ENCODE results near the gene TMEM117.

Gene TMEM117

DNA sequence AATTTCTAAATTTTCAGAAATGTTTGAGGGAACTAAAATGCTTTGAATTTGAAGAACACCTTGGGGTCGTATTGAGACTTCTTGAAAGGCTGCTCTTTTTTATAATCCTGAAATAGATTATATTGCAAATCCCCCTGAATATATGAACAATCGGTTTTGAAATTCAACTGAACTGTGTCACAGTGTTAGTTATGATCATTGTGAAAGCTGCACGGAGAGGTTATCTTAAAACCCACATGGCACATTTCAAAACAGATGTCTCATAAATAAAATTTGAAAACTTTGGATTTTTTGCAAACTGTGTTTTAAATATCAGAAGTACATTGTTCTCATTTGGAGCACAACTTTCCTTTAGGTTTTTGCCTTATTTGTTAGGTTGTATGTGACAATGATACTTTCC is 218.4 kb downstream of the TMEM117 start:
- Mint-ChIP-seq H3K27me3 (no peaks in the 10 kb centered on the region), H3K4me1 (no peaks in the 10 kb centered on the region), H3K27ac (no peak overlapping the region), H3K9me3 (no peaks in the 10 kb centered on the region), H3K36me3 (no peaks in the 10 kb centered on the region), H3K4me3 (no peak overlapping the region)
- no peak for DNase-seq
- no peak for ATAC-seq (replicated peaks)

DNA sequence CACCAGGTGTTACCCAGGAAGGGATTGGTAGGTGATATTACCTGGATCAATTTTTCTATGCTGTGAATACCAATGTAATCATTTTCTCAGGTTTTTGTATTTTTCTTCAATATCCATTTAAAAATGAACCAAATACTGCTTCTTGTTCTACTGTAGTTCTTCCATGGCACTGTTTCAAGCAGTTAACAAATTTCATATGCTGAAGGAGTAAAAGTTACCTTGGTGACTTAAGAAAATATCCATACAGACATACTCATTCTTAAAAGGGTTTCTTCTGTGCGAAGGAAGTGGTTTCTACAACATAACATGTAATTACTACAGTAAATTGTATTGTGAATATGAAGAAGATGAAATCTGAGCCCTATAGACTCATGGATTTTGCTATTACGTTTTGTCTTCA is 222.5 kb downstream of the TMEM117 start:
- Mint-ChIP-seq H3K9me3 (no peaks in the 10 kb centered on the region), H3K36me3 (no peaks in the 10 kb centered on the region), H3K4me3 (no peak overlapping the region), H3K4me1 (no peaks in the 10 kb centered on the region), H3K27ac (no peak overlapping the region), H3K27me3 (no peaks in the 10 kb centered on the region)
- DNase-seq: no peak
- no peak for ATAC-seq (replicated peaks)

DNA sequence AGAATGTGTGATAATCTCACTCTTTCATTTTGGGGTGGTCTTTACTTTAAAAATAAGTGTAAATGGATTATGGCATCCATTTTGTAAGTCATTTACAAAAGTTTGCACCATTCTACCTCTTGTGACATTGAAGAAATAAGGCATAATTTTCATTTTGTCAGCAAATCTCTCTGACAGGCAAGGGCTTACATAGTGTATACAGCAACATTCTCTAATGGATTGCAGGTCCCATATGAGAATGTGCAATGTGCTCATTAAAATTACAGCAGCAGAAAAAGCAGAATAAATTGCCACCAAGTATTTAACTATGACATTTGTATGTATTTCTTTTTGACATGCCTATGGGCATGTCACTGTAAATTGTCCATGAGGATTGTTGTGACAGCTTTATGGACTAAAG is 223.6 kb downstream of the TMEM117 start:
- no peaks in the 10 kb centered on the region for H3K36me3 Mint-ChIP-seq
- no peaks in the 10 kb centered on the region for H3K27me3 Mint-ChIP-seq
- ATAC-seq (replicated peaks) (no peak), DNase-seq (no peak)
- H3K27ac Mint-ChIP-seq: no peak overlapping the region
- H3K4me3 Mint-ChIP-seq: no peak overlapping the region
- H3K4me1 Mint-ChIP-seq: no peaks in the 10 kb centered on the region
- no peaks in the 10 kb centered on the region for H3K9me3 Mint-ChIP-seq

DNA sequence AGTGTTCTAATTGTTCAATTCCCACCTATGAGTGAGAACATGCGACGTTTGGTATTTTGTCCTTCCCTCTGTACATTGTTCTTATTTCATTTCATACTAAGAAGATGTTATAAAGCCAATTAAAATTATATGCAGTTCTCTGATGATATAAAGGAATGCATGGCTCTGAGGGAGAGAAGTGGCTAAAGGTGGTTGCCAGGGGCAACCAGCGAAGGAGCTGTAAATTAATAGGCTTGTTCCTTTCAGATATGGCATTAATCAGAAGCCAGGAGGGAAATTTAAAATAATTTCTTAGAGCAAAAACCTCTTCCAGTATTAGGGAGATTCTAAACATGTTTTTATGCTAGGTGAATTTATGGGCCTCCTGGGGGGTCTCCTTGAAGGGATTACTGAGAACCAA is 227.8 kb downstream of the TMEM117 start:
- ATAC-seq (replicated peaks) (no peak), DNase-seq (no peak)
- H3K4me1 Mint-ChIP-seq: no peaks in the 10 kb centered on the region
- no peaks in the 10 kb centered on the region for H3K36me3 Mint-ChIP-seq
- H3K27me3 Mint-ChIP-seq: no peaks in the 10 kb centered on the region
- no peak overlapping the region for H3K27ac Mint-ChIP-seq
- H3K9me3 Mint-ChIP-seq: no peaks in the 10 kb centered on the region
- H3K4me3 Mint-ChIP-seq: no peak overlapping the region

DNA sequence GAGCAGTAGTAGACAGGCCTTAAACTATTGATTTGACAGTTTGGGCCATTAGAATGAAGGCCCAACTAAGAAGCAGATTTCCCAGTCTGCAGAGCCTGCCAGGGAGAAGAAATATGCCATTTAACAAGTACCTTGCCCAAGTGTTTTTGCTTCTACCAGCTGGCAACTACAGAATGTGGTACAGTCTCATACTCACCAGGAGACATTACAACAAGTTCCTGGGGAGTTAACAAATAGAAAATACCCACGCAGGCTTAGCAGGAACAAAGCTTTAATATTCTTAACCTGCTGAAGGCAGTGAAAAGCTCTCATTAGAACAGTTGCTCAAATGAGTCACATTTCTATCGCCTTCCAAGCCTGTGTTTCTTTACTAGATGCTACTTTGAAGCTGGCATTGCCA is 241.0 kb downstream of the TMEM117 start:
- Mint-ChIP-seq H3K4me1 (no peaks in the 10 kb centered on the region), H3K27ac (no peak overlapping the region), H3K36me3 (peaks cover 0 to 2% of the 10 kb centered on the region in 2 donors), H3K9me3 (peaks cover 0 to 1% of the 10 kb centered on the region in 2 donors), H3K4me3 (no peak overlapping the region), H3K27me3 (no peaks in the 10 kb centered on the region)
- no peak for DNase-seq
- no peak for ATAC-seq (replicated peaks)

DNA sequence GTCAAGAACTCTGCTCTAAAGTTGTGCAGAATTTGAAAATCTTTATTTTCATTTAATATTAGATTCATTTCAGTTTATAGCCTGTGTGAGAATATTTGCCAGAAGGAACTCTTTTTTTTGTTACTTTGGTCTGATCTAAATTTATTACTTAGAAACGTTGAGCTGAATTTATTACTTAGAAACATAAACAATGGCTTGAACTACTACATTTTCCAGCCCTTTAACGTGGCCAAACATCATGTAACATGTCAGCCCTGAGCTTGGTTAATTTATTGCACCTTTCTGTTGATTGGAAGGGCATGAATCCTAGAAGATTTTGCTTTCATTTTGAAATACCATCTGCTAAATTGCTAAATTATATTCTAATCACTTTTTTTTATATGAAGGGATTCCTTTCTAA is 241.4 kb downstream of the TMEM117 start:
- Mint-ChIP-seq H3K36me3 (peaks cover 0 to 2% of the 10 kb centered on the region in 2 donors), H3K9me3 (peaks cover 0 to 1% of the 10 kb centered on the region in 2 donors), H3K4me3 (no peak overlapping the region), H3K27ac (no peak overlapping the region), H3K27me3 (no peaks in the 10 kb centered on the region), H3K4me1 (no peaks in the 10 kb centered on the region)
- no peak for DNase-seq
- no peak for ATAC-seq (replicated peaks)

DNA sequence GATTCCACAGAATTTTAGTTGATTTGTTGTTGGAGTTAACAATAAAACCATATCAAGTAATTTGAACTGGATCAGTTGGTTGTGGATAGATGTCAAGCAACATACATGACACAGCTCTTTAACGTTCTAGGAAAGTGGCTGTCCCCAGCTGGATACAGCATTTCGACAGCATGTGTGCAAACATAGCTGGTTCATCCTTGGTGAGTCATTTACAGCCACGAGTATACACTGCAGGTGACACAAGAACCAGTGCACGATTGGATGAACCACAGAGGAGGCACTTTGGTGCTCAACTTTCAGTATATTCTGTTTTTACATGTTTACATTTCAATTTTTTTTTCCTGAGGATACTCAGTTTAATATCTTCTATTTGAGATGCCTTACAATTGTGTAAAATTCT is 242.4 kb downstream of the TMEM117 start:
- no peak for DNase-seq
- peaks cover 0 to 2% of the 10 kb centered on the region in 2 donors for H3K36me3 Mint-ChIP-seq
- no peak overlapping the region for H3K27ac Mint-ChIP-seq
- peaks cover 0 to 1% of the 10 kb centered on the region in 2 donors for H3K9me3 Mint-ChIP-seq
- H3K4me3 Mint-ChIP-seq: no peak overlapping the region
- H3K4me1 Mint-ChIP-seq: no peaks in the 10 kb centered on the region
- ATAC-seq (replicated peaks): no peak
- H3K27me3 Mint-ChIP-seq: no peaks in the 10 kb centered on the region

DNA sequence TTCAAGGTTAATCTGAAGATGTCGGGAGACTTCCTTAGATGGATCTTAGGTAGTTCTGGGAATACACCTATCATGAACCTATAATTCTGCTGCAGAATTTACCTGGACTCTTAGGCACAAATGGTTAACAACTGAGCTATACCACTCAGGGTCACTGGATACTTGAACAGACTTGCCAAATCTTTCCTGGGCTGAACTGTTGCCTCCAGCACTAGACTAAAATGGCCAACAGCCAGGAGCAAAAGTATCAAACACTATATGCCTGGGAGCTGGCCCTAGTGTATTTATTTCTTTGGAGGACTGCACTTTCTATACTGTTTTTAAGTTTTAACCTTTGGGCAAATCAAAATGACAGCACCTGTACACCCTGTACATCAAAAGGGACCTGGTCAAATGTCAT is 252.8 kb downstream of the TMEM117 start:
- H3K4me3 Mint-ChIP-seq: no peak overlapping the region

DNA sequence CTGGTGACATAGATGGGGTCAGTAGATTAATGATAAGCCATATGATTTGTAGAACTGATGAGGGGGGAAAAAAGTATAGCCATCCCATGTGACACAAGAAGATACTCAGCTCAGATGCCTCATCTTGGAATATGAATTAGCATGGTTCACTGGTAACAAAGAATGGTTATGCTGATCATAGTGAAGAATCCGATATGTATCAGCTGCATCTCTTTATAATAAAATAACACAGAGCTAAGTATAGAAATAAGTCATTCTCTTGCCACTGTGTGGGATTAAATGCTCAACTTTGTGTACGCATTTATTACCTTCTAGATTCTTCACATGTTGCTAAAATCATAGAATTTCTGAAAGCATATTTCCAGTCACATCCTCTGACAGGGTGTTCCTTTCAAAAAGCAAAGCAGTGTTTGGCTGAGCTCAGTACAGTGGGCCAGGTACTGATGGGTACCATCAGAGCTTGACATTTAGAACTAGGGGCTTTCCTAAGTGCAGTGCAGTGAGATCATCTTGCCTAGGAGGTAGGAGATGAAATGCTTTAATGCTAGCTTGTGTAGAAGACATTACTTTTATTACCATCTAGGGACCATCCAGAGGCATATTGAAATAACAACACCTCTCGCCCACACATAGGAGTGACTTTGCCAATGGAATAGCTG is 256.2 kb downstream of the TMEM117 start:
- peaks cover 5% of the 10 kb centered on the region in 2 donors for H3K9me3 Mint-ChIP-seq
- DNase-seq (no peak), ATAC-seq (replicated peaks) (no peak)
- no peak overlapping the region for H3K27ac Mint-ChIP-seq
- H3K27me3 Mint-ChIP-seq: no peaks in the 10 kb centered on the region
- no peak overlapping the region for H3K4me3 Mint-ChIP-seq
- H3K4me1 Mint-ChIP-seq: no peaks in the 10 kb centered on the region
- H3K36me3 Mint-ChIP-seq: peaks cover 2 to 21% of the 10 kb centered on the region in 2 donors

More for the DNA sequence above, 252.8 kb downstream of the TMEM117 start:
- no peaks in the 10 kb centered on the region for H3K9me3 Mint-ChIP-seq
- no peaks in the 10 kb centered on the region for H3K27me3 Mint-ChIP-seq
- ATAC-seq (replicated peaks) (no peak), DNase-seq (no peak)
- H3K4me1 Mint-ChIP-seq: no peaks in the 10 kb centered on the region
- H3K36me3 Mint-ChIP-seq: peaks cover 3 to 20% of the 10 kb centered on the region in 2 donors
- no peak overlapping the region for H3K27ac Mint-ChIP-seq

DNA sequence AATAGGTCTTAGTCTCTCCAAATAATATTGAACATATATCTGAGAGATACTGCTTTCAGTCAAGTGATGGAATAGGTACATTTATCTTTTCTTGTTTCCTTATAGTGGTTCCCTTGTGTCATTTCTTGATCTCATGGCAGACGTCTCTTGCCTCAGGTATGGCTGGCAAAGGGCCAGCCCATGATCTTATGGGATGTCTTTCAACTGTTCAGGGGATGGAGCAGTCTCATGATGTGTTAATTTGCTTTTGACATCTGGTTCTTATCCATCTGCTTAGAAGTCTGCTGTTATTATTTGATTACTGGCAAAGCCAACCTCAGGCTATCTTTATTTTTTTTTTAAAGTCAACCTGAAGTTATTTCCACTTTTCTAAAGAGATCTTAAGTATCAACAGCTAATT is 262.9 kb downstream of the TMEM117 start:
- Mint-ChIP-seq H3K4me1 (no peaks in the 10 kb centered on the region), H3K27me3 (no peaks in the 10 kb centered on the region), H3K36me3 (peaks cover 8 to 14% of the 10 kb centered on the region in 2 donors), H3K4me3 (no peak overlapping the region), H3K9me3 (peaks cover 9 to 15% of the 10 kb centered on the region in 2 donors), H3K27ac (no peak overlapping the region)
- no peak for ATAC-seq (replicated peaks)
- DNase-seq: no peak

DNA sequence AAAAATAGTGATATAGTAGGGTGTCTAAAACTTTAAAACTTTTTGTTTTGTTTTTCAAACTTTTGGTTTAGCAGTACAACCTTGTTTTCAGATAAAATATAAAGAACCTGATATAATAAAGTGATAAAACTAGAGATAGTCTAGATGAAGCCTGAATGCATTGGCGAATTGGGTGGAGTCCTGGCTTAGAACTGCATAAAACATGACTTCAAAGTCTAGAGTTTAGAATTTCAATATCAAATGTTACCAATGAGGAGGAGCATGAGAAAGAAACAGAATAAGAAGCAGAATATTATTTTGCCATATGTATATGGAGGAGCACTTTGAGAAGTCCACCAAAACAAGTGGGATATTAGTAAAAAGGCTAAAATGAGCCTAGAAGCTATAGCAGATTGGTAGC is 263.6 kb downstream of the TMEM117 start:
- H3K27ac Mint-ChIP-seq: no peak overlapping the region
- H3K27me3 Mint-ChIP-seq: no peaks in the 10 kb centered on the region
- DNase-seq (no peak), ATAC-seq (replicated peaks) (no peak)
- peaks cover 8 to 14% of the 10 kb centered on the region in 2 donors for H3K36me3 Mint-ChIP-seq
- no peaks in the 10 kb centered on the region for H3K4me1 Mint-ChIP-seq
- no peak overlapping the region for H3K4me3 Mint-ChIP-seq
- peaks cover 9 to 15% of the 10 kb centered on the region in 2 donors for H3K9me3 Mint-ChIP-seq

DNA sequence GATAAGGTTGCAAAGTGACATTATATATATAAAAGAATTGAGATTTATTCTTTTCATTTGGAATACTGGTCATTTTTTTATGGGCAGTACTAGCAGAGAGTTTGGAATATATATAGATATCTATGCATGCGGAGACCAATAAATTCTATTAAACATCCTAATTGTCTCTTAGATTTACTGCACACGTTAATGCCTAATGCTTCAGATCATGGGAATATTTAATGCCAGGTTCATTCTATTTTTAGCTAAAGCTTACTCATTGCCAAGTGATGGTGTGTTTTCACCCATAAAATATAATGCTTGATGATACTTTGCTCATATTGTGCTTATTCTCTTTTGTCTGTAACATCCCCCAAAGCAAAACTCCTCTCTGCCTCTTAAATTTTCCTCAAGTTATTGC is 264.4 kb downstream of the TMEM117 start:
- ATAC-seq (replicated peaks) (no peak), DNase-seq (no peak)
- no peaks in the 10 kb centered on the region for H3K4me1 Mint-ChIP-seq
- H3K27ac Mint-ChIP-seq: no peak overlapping the region
- peaks cover 8 to 13% of the 10 kb centered on the region in 2 donors for H3K9me3 Mint-ChIP-seq
- H3K36me3 Mint-ChIP-seq: peaks cover 9 to 12% of the 10 kb centered on the region in 2 donors
- no peak overlapping the region for H3K4me3 Mint-ChIP-seq
- no peaks in the 10 kb centered on the region for H3K27me3 Mint-ChIP-seq

DNA sequence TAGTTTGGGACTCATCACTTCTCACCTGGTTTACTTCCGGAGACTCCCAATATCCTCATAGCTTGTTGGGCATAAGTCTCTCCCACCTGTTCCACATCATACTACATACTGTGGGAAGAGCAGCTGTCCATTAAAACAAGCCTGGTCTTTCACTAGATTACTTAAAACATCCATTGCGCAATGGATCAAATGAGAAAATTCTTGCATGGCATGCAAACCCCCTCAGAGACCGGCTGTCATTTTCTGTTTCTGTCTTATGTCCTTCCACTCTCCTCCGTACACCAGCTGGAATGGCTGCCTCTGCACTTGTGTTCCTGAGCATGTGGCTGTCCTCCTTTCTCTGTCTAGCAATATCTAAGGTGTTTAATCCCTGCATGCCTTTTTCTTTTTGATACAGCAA is 265.6 kb downstream of the TMEM117 start:
- Mint-ChIP-seq H3K27ac (no peak overlapping the region), H3K9me3 (peaks cover 3 to 10% of the 10 kb centered on the region in 2 donors)

DNA sequence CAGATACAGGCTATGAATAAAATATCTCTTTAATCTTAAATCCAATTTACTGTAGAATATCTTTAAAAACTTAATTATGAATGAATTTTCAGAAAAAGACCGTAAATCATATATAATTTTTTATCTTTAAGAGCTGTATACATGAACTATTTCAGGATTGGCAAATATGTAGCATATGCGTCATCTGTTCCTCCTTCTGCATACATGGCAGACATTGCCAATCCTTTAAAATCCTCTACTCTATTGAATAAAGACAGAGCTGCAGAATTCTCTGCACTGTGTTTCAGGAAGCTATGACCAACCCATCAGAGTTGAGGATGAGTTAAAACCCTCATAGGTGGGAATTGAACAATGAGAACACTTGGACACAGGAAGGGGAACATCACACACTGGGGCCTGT is 279.0 kb downstream of the TMEM117 start:
- DNase-seq (no peak), ATAC-seq (replicated peaks) (no peak)
- H3K9me3 Mint-ChIP-seq: peaks cover 3 to 4% of the 10 kb centered on the region in 2 donors
- H3K36me3 Mint-ChIP-seq: peaks cover 3 to 5% of the 10 kb centered on the region in 2 donors
- H3K4me1 Mint-ChIP-seq: no peaks in the 10 kb centered on the region
- H3K4me3 Mint-ChIP-seq: no peak overlapping the region
- H3K27me3 Mint-ChIP-seq: no peaks in the 10 kb centered on the region
- no peak overlapping the region for H3K27ac Mint-ChIP-seq

More for the DNA sequence above, 265.6 kb downstream of the TMEM117 start:
- no peak for DNase-seq
- H3K4me3 Mint-ChIP-seq: no peak overlapping the region
- no peak for ATAC-seq (replicated peaks)
- peaks cover 8 to 9% of the 10 kb centered on the region in 2 donors for H3K36me3 Mint-ChIP-seq
- H3K4me1 Mint-ChIP-seq: no peaks in the 10 kb centered on the region
- H3K27me3 Mint-ChIP-seq: no peaks in the 10 kb centered on the region

DNA sequence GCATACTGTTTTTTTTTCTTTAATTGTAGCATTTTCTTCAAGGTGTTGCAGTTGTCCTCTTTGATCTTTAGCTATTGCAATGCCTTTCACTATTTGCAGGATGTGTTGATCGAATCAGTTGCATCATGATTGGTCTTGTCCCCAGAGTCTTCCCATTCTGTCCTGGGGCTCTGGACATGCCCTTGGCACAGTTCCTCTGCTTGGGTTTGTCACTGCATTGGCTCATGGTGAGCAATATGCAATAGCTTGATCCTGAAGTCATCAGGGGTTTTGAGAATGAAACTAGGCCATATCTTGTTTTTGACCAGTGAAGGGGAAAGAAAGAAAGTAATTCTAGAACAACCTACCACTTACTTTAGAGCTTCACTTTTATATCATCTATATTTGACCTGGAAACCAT is 281.5 kb downstream of the TMEM117 start:
- no peak for ATAC-seq (replicated peaks)
- Mint-ChIP-seq H3K27ac (no peak overlapping the region), H3K4me1 (no peaks in the 10 kb centered on the region), H3K36me3 (peaks cover 11 to 17% of the 10 kb centered on the region in 2 donors), H3K9me3 (peaks cover 15 to 16% of the 10 kb centered on the region in 2 donors), H3K4me3 (no peak overlapping the region), H3K27me3 (no peaks in the 10 kb centered on the region)
- DNase-seq: no peak
